GM19023 (cell line): Measurements from ENCODE around the gene THYN1.
"Not testable (repeated sequence)": the region's sequence is repeated elsewhere in the genome, so short reads cannot be mapped to it uniquely, and the experiment has no call there.

ENCODE experiments used
- ATAC-seq: cut with Tn5 transposase; IDR thresholded peaks from one replicate; pipeline ENCODE4 v1.9.1; 2021; ENCODE audit warnings: mild to moderate bottlenecking, moderate library complexity; ENCODE audit not compliant: unreplicated experiment

THYN1 gene

DNA sequence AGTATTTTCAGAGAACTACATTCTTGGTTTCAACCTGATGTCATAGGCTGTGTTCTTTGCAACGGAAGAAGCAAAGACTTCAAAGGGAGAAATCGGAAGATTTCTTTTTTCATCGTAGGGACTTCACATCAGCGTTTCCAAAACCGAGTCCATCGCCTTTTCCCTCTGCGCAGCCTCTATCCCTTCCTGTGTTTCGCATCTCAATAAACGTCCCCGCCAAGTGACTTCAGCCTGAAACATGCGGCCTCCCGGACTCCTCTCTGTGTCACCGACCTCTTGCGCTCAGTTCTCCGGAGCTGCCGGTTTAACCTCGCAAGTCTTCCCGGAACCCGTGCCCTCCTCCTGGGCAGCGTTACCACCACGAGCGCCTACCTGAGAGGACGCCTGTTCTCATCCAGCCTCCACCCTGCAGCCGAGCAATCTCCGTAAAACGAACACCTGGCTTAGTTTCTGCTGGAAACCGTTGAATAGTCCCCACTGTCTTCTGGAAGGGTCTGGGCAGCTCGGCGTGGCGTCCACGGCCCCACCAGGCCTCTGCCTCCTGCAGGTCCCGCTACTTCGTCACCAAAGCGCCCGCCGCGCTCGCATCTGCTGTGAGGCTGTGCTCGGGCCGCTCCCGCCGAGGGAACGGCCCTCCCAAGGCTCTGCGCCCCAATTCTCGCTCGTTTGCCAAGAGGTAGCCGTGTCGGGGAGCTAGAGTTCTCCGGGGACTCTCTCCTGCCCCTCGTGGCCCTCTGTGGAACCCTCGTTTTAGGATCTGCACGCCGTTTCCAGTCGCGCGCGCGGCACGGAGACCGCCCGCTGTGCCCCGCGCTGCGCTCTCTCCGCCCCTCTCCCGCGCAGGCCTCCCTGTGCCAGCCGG is 22.6 kb upstream of the THYN1 start, which contains the start of gene GLB1L3:
TSS of gene GLB1L3 (plus strand) at position 846 of the 862 bp plus-strand sequence. CDS start 362 bp downstream, outside the sequence.
- peak; percentile 62 for ATAC-seq

DNA sequence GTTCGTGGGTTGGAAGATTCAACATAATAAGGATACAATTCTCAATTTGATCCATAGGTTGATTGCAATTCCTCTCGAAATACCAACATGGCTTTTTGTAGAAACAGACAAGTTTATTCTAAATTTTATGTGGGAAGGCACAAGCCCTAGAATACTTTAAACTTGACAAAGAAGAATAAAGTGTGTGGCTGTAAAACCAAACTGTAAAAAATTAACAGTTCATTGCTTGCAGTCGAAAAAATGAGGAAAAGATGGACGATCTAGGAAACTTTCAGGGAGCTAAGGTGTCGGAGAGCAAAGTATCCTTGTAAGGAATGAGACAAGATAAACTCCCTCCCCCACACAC is 22.0 kb upstream of the THYN1 start:
- ATAC-seq, result no peak

DNA sequence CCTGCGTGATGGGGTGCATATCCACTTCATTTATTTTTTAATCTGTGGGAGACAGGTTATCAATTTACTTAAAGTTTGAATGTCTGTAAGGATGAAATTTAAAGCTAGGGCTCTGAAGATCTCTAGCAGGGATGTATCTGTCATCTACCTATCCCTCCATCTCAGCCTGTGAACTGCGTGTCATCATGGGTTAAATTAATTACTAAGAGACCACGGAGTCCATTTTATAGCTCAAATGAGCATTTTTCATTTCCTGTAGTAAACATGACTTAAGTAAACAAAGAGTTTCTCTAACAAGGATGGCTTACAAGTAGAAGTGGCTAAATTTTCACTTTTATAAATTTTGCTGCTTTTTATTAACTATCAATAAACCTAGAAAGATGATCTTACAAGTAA is 20.2 kb upstream of the THYN1 start:
- ATAC-seq, result no peak

DNA sequence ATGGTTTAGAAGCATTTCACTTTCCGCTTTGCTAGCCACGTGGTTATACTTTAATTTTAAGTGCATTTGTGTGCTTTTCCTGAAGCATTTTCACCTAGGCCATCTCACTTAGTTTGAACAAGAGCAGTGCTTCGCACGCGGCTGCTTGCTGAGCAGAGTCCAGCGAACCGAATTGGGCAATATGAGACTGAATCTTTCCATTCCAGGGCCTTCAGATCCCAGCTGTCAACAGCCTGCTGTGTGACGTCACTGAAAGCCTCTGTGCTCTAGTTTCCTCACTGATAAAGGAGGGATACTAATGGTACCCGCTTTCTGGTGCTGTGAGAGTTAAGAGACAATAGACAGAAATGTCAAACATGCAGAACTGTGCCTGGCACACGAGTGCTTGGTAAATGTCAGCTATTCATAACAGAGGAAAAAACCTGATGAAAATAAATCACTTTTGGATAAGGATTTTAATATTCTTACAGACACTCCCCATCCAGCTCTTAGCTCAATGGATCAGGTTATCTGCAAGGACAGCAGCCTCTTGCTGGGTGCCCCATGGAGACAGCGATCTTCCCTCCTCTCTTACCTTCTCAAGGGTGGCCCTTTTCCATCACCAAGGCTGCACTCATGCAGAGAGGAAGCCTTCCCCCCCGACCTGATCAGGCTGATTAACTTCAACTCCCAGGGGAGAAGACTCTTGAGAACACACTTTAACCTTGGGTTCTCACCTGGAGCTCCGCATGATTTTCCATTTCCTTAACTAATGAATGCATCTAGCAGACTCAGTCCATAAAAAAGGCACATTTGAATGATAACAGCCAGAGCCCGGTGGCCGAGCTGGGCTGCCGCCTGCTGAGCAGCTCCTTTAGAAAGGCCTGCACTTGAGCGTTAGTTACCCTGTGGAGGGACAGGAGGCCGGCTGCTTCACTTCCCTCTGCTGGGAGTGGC is 19.5 kb upstream of the THYN1 start:
- no peak for ATAC-seq

DNA sequence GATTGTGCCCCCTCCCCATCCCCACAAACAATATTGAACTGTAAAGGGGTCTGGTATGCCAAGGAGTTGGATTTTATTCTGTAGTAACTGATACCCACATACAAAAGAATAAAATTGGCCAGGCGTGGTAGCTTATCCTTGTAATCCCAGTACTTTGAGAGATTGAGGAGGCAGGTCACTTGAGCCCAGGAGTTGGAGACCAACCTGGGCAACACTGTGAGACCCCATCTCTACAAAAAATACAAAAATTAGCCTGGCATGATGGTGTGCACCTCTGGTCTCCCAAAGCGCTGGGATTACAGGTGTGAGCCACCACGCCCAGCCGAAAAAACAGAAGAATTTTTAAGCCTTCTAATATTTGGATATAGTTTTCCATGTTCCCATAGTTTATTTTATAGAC is 18.8 kb upstream of the THYN1 start:
- ATAC-seq, result no peak

DNA sequence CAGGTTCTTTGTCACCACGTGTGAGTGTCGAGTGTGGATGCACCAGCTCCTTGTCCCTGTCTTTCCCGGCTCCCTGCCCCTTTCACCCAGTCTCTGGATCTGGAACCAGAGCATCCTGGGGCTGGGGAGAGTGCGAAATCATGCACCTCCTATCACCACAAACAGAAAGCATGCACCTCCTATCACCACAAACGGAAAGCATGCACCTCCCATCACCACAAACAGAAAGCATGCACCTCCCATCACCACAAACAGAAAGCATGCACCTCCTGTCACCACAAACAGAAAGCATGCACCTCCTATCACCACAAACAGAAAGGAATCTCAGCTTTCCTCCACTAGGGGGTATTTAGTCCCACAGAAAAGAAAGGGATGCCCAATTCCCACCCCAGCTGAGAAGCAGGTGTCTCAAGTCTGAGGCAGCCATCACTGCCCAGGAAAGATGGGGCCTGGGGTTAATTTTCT is 17.1 kb upstream of the THYN1 start:
- ATAC-seq, result no peak

DNA sequence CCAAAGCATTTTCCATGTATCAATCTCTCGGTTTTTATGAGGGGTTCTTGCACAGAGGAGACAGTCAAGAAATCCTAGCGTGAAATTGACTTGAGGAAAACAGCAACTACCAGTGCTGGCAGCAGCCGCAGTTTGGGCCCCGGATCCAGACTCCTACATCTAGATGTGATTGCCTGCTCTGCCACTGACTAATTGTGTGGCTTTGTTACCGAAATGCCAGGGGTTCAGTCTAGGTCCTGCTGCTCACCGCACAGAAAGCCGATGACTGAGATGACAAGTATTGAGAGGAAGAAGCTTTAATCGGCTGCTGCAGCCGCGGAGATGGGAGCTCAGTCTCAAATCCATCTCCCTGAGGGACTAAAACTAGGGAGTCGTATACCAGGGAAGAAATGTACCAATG is 14.8 kb upstream of the THYN1 start:
- ATAC-seq, result no peak

DNA sequence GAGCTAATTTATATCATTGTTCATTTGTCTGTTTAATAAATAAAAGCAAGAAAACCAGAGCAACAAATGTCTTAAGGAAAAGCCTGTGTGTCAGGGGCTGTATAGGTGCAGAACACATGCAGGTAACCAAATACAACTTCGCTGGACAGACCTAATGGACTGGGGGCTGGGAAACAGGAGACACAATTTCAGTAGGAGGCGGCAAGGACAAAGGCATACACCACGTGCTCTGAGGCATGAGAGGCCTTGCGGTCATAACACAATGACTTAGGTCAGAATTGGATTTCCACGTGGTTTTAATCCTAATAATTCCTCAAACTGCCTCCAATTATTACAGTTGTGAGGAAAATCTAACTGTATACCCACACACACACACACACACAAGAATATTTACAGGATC is 14.3 kb upstream of the THYN1 start:
- no peak for ATAC-seq

DNA sequence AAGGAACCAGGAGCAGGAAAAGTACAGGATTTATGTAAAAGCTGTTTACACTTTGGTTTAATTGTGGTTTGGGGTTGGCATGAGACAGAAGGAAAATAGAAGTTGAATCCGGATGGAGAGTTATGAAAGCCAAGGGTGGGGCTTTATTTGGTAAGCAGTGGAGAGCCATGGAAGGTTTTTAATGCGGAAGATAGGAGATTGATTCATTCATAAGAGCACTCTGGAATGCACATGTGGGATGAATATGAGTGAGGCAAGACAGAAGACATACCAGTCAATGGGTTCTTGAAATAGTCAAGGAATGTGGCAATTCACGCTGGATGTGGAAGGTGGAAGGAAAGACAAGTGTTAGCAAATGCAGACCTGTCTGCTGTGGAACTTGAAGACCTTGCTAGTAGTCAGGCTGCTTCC is 13.7 kb upstream of the THYN1 start:
- no peak for ATAC-seq

DNA sequence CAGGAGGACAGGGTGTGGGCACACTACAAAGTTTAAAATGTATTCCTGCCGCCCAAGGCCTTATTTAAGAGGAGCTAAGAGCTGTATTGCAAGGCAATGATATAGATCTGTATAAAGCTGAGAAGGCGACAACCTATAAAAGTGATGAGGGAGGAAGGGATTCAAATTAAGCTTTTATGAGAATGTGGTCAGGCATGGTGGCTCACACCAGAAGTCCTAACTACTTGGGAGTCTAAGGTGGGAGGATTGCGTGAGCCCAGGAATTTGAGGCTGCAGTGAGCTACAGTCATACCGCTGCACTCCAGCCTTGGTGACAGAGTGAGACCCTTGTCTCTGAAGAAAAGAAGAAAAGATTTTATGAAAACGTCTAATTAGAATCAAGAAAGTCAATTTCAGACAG is 13.3 kb upstream of the THYN1 start:
- no peak for ATAC-seq

DNA sequence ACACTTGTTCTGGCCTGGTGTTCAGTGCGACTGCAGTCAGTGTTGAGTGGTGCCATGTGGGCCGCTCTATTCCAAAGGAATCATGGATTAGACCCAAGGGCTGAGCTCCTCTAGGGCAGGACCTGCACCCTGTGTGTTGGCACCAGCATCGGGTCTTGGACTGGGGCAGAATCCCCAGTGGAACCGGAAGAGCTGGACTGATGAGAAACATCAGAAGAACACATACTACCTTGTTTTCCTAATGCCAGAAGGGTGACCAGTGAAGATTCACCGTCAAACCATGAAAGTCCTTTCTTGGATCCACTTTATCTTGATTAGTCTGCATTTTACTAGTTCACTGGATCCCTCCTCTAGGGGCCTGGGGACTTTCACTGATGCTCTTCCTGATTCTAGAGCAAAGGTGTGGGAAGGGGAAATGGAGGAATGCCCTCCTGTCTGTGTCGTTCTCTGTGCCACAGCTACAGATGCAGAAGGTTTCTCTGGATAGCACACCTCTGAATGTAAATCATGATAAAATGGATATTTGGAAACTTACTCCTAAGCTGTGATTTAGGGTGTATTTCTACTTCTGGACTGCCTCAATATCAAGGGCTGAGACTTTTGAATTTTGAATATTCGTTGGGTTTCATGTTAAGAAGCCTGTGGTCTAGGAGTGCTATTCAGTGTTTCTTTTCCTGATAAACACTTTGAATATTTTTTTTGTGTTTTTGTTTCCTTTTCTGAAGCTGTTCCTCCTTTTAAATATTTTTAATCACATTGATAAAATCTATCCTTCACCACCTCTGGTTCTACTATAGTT is 12.0 kb upstream of the THYN1 start:
- ATAC-seq, result no peak

DNA sequence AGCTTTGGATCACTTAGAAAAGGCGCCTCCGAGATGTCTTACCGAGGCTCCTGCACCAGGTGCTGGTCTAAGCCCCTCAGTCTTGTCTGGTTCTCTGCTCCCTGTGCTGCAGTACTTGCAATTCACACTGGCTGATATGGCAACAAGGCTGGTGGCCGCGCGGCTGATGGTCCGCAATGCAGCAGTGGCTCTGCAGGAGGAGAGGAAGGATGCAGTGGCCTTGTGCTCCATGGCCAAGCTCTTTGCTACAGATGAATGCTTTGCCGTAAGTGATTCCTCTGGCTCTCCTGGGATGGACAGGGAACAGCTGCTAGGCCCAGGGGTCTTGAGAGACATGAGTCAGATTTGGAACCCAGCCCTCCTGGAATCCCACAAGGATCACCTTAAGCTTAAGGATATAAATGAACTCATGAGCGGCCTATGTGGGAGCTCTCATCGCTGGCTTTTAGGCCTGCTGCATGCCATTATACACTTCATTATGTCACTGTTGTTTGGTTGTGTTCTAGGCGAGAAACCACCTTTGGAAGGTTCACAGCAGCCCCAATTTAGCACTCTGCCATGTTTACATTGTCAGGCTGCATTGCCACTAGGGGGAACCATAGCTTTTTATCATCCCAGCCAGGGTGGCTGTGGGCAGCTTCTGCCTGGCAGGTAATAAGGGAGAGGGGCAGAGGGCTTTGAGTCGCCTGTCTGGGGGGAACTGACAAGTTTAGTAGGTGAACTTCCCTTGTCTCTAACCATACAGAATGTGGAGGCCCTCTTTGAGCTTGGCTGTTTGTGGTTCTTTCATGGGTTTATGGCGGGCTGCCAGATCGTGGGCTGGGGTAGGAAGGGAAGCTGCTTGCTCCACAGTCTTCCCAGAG is 8.7 kb upstream of the THYN1 start:
- no peak for ATAC-seq

DNA sequence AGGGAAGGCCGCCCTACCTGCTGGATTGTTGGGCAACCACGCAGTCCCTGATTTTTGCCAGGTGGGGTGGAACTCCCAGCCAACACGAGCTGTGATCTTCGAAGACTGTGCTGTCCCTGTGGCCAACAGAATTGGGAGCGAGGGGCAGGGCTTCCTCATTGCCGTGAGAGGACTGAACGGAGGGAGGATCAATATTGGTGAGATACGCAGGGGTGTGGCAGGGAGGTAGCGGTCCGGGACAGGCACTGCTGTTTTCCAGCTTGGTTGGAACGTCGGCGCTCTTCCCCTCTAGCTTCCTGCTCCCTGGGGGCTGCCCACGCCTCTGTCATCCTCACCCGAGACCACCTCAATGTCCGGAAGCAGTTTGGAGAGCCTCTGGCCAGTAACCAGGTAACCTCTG is 7.8 kb upstream of the THYN1 start:
- no peak for ATAC-seq

DNA sequence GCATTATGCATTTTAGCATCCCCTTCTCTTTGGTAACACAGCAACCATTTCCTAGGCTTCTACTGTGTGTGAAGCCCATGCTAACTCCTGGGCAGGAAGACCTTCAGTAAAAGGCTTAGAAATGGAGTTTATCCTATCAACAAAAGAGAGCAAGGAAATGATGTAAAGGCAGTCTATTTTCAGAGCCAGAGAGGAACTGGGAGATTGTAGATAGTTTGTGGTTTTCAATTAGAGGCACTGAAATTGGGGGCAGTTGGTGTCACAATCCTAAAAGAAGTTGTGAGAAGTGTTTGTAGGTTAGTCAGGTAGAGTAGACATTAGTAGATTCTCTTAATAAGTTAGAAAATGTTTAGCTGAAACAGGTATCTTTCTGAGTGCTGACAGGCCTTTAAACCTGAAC is 7.4 kb upstream of the THYN1 start:
- ATAC-seq, result no peak

DNA sequence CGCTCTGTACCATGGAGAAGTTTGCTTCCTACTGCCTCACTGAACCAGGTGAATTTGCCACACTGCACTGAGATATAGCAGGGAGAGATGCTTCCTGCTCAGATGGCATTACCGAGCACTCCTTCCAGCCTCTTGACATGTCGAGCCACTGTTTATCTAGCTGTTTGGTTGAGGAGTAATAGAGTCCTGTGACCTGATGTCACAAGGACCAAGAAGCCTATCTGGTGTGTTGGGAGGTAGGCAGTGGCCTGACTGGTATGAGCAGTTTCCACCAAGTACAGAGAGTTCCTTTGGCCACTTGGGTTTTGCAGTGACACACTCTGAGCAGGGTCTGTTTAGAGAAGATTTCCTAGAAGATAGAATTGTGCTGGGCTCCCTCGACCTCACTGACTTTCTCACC is 5.4 kb upstream of the THYN1 start:
- no peak for ATAC-seq

DNA sequence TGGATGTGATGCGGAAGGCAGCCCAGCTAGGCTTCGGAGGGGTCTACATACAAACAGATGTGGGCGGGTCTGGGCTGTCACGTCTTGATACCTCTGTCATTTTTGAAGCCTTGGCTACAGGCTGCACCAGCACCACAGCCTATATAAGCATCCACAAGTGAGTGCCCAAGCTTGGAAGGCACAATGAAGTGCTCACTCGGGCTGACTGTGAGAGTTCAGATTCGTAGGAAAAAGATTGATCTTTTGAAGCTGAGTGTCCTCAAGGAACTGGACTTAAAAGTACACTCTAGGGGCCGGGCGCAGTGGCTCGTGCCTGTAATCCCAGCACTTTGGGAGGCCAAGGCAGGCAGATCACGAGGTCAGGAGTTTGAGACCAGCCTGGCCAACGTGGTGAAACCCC is 3.9 kb upstream of the THYN1 start:
- no peak for ATAC-seq

DNA sequence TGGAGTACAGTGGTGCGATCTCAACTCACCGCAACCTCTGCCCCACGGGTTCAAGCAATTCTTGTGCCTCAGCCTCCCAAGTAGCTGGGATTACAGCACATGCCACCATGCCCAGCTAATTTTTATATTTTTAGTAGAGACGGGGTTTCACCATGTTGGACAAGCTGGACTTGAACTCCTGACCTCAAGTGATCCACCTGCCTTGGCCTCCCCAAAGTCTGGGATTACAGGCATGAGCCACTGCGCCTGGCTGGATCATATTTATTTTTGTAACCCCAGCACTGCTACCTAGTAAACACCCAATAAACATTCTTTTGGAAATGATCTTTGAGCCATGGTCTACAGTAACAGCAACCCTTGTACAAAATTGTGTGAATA is 2.0 kb upstream of the THYN1 start:
- ATAC-seq, result not testable (repeated sequence)

DNA sequence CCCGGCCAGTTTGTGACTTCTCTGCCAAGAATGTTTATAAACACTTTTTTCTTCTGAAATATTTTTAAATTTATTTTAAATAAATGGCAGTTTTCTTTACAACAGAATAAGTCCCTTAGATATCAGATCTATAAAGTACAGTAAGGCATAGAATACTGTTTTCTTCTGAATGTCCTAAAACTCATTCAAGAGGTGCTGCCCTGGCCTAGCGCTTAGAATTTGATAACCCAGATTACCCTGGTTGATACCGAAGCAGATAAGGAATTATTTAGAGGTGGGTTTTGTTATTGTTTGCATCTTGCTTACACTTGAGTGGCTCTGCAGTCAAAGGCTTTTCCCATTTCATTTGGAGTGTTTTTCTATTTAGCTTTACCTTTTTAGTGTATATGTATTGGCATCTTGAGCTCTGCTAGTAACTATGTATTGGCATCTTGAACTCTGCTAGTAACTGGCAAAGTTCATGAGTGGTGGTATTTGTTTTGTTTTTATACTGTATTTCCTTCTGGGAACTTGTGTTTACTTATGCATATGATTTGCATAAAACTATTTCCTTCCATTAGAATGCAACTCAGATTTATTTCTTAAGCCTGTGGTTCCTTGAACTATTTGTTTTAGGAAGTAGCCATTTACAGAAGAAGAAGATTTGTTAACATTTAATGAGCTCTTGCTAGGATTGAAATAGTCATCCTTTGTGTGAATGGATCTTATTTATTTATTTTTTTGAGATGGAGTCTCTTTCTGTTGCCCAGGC is 1.5 kb upstream of the THYN1 start:
- no peak for ATAC-seq
